Activated CD8-positive, alpha-beta memory T cell treated with anti-CD3 and anti-CD28 coated beads for 48 hours (primary cell): ENCODE data around the gene SPOP.
"Not testable (repeated sequence)": the region's sequence is repeated elsewhere in the genome, so short reads cannot be mapped to it uniquely, and the experiment has no call there.

Experiments
- DNase-seq, 3 experiments: peaks; one replicate each; pipeline ENCODE4 v3.0.0-alpha.2; 2020; ENCODE audit warnings: low read depth in 2 of 3, low spot score in 2 of 3

SPOP gene

DNA sequence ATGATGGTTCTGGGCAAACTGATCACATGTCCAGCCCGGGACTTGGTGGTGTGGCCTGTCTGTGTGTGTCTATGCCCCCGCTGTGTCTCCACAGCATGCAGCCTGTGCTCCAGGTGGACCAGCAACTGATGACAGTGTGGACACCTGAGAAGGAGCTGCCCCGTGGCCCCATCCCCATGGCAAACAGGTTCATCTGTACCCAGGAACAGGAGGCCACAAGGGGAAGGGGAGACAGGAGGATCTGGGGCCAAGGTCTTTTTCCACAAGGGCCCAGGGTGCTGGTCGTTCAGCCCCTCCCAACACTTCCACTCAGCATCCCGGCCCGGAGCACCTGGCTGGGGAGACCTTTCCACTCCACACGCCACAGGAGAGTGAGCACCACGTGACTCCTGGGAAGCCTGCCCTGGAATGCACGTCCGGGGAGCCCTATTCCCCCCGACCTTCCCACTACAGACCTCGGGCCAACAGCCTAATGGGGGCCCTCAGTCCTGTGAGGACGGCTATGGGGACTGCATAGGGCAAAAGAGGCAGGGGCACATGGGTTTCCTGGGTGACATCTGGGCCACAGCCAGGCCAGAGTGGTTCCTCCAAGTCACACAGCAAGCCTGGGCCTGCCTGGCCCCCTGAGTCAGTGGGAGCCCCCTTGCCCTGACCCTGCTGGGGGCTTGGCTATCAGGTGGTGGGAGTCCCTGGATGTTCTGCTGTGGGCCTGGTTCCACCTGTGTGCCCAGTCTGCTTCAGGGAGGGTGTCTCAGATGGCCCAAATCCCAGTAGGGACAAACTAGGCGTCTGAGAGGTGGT is 123.0 kb downstream of the SPOP start:
- no peak for DNase-seq

DNA sequence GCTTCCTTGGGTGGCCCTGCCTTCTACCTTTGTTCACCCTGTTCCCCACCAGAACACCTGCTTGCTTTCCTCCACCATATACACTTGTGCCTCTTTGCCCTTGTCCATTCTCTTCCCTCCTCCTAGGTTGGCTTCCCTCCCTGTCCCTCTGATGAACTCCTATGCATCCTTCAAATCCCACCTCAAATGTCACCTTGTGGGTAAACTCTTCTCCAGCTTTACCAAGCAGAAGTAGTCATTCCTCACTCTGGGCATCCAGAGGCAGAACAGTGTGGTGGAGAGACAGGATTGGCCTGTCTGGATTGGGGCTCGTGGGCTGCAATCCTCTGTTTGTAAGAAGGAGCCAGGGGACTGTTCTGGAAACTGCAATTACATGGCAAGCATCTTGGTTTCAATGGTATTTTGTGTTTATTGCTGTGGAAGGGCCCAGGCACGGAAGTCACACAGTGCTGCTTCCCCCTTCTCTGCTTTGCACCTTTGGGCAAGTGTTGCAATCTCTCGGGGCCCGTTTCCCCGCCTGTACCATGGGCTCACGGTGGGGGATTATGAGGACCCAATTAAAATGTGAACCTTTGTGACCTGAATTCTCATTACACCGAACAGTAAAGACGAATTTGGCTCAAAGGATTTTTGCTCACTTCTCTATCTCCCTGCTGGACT is 124.1 kb downstream of the SPOP start:
- no peak for DNase-seq

DNA sequence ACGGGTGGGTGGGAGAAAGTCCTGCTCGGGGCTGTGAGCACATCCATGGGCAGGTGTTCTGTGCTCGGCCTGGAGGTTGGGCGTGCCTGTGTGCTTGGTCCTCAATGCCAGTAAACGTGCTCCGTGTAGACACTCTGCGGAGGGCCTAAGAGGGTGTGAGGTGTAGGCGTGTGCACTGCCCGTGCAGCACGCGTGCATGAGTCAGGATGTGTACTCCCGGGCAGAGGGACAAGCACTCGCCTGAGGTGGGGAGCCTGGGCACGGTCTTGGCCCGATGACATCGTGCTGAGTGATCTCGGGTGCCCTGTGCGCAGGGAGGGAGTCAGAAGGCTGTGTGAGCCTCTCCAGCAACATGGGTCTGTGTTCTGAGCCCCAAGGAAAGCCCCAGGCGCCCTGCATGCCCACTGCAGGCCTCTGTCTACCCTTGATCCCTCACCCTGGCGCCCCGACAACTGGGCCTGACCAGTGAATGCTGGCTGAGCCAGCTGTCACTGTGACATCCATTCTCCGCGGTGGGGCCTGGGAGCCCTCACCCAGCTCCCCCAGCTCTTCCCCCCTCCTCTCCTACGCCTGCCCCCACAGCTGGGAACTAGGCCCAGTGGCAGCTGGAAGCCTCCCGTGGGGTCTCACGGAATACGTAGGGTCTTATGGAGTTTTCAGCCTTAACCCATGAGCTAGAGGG is 125.7 kb downstream of the SPOP start:
- DNase-seq = no peak

GRCh38 chr17:49551221-49552069 is 126.5 kb downstream of the SPOP start:
- DNase-seq = no peak

DNA sequence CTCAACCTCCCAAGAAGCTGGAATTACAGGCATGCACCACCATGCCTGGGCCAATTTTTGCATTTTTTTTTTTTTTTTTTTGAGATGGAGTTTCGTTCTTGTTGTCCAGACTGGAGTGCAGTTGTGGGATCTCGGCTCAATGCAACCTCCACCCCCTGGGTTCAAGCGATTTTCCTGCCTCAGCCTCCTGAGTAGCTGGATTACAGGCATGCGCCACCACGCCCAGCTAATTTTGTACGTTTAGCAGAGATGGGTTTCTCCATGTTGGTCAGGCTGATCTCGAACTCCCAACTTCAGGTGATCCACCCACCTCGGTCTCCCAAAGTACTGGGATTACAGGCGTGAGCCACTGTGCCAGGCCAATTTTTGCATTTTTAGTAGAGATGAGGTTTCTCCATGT is 127.1 kb downstream of the SPOP start:
- DNase-seq = not testable (repeated sequence)

- DNase-seq = no peak
Observed at GRCh38 chr17:49549691-49550678, 127.9 kb downstream of the SPOP start.

DNA sequence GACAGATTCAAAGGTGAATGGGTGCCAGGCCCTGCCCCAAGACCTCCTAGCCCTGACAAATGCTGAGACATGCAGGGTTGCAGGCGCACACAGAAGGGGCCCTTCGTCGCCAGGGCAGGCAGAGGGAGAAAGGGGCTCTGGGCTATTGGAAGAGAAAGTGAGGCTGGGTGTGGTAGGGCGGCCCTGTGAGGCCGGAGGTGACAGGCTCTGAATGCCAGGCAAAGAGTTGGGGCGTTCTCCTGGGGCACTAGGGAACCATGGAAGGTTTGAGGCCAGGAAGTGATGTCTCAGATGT is 128.6 kb downstream of the SPOP start:
- no peak for DNase-seq
